HG02610 (cell line): ENCODE data around the gene LHPP.

ENCODE experiments used
- ATAC-seq: cut with Tn5 transposase; IDR thresholded peaks from one replicate; pipeline ENCODE4 v1.9.1; 2021; ENCODE audit warnings: mild to moderate bottlenecking, moderate library complexity; ENCODE audit not compliant: unreplicated experiment

Gene LHPP

GRCh38 chr10:124518366-124518765 is 56.7 kb downstream of the LHPP start:
- ATAC-seq = no peak

- ATAC-seq = no peak
These were observed 59.2 kb downstream of the LHPP start for GRCh38 chr10:124520558-124521428.

- ATAC-seq = no peak
These were observed 59.8 kb downstream of the LHPP start for GRCh38 chr10:124521429-124521871.

GRCh38 chr10:124522131-124522932 is 60.7 kb downstream of the LHPP start:
- ATAC-seq = no peak

GRCh38 chr10:124522933-124523871 is 61.6 kb downstream of the LHPP start:
- no peak for ATAC-seq

- ATAC-seq = no peak
These were observed 62.3 kb downstream of the LHPP start for GRCh38 chr10:124523901-124524300.

GRCh38 chr10:124524991-124525653 is 63.5 kb downstream of the LHPP start:
- no peak for ATAC-seq

- ATAC-seq = no peak
These were observed 64.4 kb downstream of the LHPP start for GRCh38 chr10:124525751-124526600.

- ATAC-seq = no peak
These were observed 65.1 kb downstream of the LHPP start for GRCh38 chr10:124526621-124527267.

- ATAC-seq = no peak
These were observed 66.3 kb downstream of the LHPP start for GRCh38 chr10:124527874-124528395.

GRCh38 chr10:124529661-124530214 is 68.1 kb downstream of the LHPP start:
- ATAC-seq = no peak

- peak; percentile 74 for ATAC-seq
These were observed 68.6 kb downstream of the LHPP start for GRCh38 chr10:124530215-124530665.

GRCh38 chr10:124530816-124531215 is 69.2 kb downstream of the LHPP start:
- ATAC-seq = no peak

GRCh38 chr10:124532106-124532641 is 70.6 kb downstream of the LHPP start:
- ATAC-seq = no peak

- ATAC-seq = no peak
These were observed 71.2 kb downstream of the LHPP start for GRCh38 chr10:124532788-124533187.

GRCh38 chr10:124533266-124533665 is 71.6 kb downstream of the LHPP start:
- ATAC-seq = no peak

- no peak for ATAC-seq
These were observed 72.7 kb downstream of the LHPP start for GRCh38 chr10:124534231-124534798.
